Measurements from ENCODE around the gene ELAC1. TPM values are rescaled to one million over a fixed set of nuclear protein-coding genes. Genes with fewer than 3 reads are reported as not detected.
"Not testable (repeated sequence)": the region's sequence is repeated elsewhere in the genome, so short reads cannot be mapped to it uniquely, and the experiment has no call there.

The ELAC1 gene
- total RNA-seq, 1 donor from 2014 or later = 8.4 TPM

GRCh38 chr18:50955253-50955652 lies 12.6 kb upstream of the ELAC1 start:
- TF ChIP-seq, protein P1, sequence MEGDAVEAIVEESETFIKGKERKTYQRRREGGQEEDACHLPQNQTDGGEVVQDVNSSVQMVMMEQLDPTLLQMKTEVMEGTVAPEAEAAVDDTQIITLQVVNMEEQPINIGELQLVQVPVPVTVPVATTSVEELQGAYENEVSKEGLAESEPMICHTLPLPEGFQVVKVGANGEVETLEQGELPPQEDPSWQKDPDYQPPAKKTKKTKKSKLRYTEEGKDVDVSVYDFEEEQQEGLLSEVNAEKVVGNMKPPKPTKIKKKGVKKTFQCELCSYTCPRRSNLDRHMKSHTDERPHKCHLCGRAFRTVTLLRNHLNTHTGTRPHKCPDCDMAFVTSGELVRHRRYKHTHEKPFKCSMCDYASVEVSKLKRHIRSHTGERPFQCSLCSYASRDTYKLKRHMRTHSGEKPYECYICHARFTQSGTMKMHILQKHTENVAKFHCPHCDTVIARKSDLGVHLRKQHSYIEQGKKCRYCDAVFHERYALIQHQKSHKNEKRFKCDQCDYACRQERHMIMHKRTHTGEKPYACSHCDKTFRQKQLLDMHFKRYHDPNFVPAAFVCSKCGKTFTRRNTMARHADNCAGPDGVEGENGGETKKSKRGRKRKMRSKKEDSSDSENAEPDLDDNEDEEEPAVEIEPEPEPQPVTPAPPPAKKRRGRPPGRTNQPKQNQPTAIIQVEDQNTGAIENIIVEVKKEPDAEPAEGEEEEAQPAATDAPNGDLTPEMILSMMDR (IDR thresholded peaks at IDR 0.05) = no peak
- H3K9me3 Mint-ChIP-seq (ENCODE audit: low read depth) = no peaks in the 10 kb centered on the region
- H3K27me3 Mint-ChIP-seq (ENCODE audit: low read depth) = no peaks in the 10 kb centered on the region
- no peaks in the 10 kb centered on the region for H3K4me1 Mint-ChIP-seq (ENCODE audit: low read depth)
- DNase-seq (ENCODE audit: low spot score) = no peak
- no peaks in the 10 kb centered on the region for H3K36me3 Mint-ChIP-seq (ENCODE audit: low read depth)
- H3K4me3 Mint-ChIP-seq (ENCODE audit: unreplicated experiment) = no peak overlapping the region
- H3K27ac Mint-ChIP-seq (ENCODE audit: unreplicated experiment) = no peak overlapping the region

- H3K9me3 Mint-ChIP-seq (ENCODE audit: low read depth) = peaks cover 5% of the 10 kb centered on the region
- H3K27ac Mint-ChIP-seq (ENCODE audit: unreplicated experiment) = no peak overlapping the region
- peaks cover 2% of the 10 kb centered on the region for H3K36me3 Mint-ChIP-seq (ENCODE audit: low read depth)
- H3K4me1 Mint-ChIP-seq (ENCODE audit: low read depth) = no peaks in the 10 kb centered on the region
- no peak for DNase-seq (ENCODE audit: low spot score)
- no peaks in the 10 kb centered on the region for H3K27me3 Mint-ChIP-seq (ENCODE audit: low read depth)
- no peak overlapping the region for H3K4me3 Mint-ChIP-seq (ENCODE audit: unreplicated experiment)
- TF ChIP-seq, protein P1 (IDR thresholded peaks at IDR 0.05) = no peak
These were observed 11.7 kb upstream of the ELAC1 start for GRCh38 chr18:50956116-50956515.

DNA sequence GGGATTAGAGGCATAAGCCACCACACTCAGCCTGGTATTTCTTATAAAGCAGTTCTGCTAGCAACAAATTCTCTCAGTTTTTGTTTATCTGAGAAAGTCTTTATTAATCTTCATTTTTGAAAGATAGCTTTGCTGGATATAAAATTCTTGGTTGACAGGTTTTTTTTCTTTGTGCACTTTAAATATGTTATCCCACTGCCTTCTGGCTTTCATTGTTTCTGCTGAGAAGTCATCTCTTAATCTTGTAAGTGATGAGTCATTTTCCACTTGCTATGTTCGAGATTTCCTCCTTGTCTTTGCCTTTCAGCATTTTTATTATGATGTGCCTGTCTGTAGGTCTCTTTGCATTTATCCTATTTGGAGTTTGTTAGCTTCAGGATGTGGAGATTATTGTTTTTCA lies 5.9 kb upstream of the ELAC1 start:
- Mint-ChIP-seq H3K4me1 (ENCODE audit: low read depth) (no peaks in the 10 kb centered on the region), H3K27me3 (ENCODE audit: low read depth) (no peaks in the 10 kb centered on the region), H3K27ac (ENCODE audit: unreplicated experiment) (no peak overlapping the region), H3K36me3 (ENCODE audit: low read depth) (peaks cover 7% of the 10 kb centered on the region), H3K9me3 (ENCODE audit: low read depth) (peaks cover 25% of the 10 kb centered on the region), H3K4me3 (ENCODE audit: unreplicated experiment) (no peak overlapping the region)
- TF ChIP-seq, protein P1 (IDR thresholded peaks at IDR 0.05) = no peak
- no peak for DNase-seq (ENCODE audit: low spot score)

DNA sequence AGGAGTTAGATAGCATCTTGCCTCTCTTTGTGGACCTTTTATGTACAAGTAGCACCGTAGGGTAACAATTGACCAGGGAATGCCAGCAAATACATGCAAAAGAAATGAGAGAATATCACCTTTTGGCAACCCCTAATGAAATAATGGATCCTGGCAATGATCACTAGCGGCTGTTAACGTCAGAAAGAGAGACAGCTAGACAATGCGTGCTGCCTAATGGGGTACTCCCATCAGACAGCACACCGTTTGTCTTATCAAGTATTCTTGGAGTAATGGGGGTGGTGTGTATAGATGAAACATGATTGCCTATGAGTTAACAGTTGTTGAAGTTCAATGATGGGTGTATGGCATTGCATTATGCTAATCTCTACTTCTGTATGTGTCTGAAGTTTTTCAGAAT lies 1.6 kb downstream of the ELAC1 start:
- H3K36me3 Mint-ChIP-seq (ENCODE audit: low read depth) = no peaks in the 10 kb centered on the region
- H3K4me1 Mint-ChIP-seq (ENCODE audit: low read depth) = peaks cover 20% of the 10 kb centered on the region
- DNase-seq (ENCODE audit: low spot score) = no peak
- peak overlapping the region; percentile 92 for H3K4me3 Mint-ChIP-seq (ENCODE audit: unreplicated experiment)
- no peaks in the 10 kb centered on the region for H3K27me3 Mint-ChIP-seq (ENCODE audit: low read depth)
- H3K9me3 Mint-ChIP-seq (ENCODE audit: low read depth) = no peaks in the 10 kb centered on the region
- TF ChIP-seq, protein P1 (IDR thresholded peaks at IDR 0.05) = no peak
- no peak overlapping the region for H3K27ac Mint-ChIP-seq (ENCODE audit: unreplicated experiment)

- Mint-ChIP-seq H3K4me1 (ENCODE audit: low read depth) (peaks cover 20% of the 10 kb centered on the region), H3K9me3 (ENCODE audit: low read depth) (no peaks in the 10 kb centered on the region), H3K36me3 (ENCODE audit: low read depth) (peaks cover 4% of the 10 kb centered on the region), H3K4me3 (ENCODE audit: unreplicated experiment) (no peak overlapping the region), H3K27ac (ENCODE audit: unreplicated experiment) (no peak overlapping the region), H3K27me3 (ENCODE audit: low read depth) (no peaks in the 10 kb centered on the region)
- TF ChIP-seq, protein P1 (IDR thresholded peaks at IDR 0.05) = no peak
- DNase-seq (ENCODE audit: low spot score) = no peak
These were observed 2.2 kb downstream of the ELAC1 start for GRCh38 chr18:50970006-50970405.

- H3K27me3 Mint-ChIP-seq (ENCODE audit: low read depth); H3K9me3 Mint-ChIP-seq (ENCODE audit: low read depth); H3K4me3 Mint-ChIP-seq (ENCODE audit: unreplicated experiment); H3K27ac Mint-ChIP-seq (ENCODE audit: unreplicated experiment); DNase-seq (ENCODE audit: low spot score): not testable (repeated sequence)
- H3K4me1 Mint-ChIP-seq (ENCODE audit: low read depth) = peaks cover 19% of the 10 kb centered on the region
- H3K36me3 Mint-ChIP-seq (ENCODE audit: low read depth) = peaks cover 21% of the 10 kb centered on the region
These were observed 4.6 kb downstream of the ELAC1 start for GRCh38 chr18:50972404-50972803.
